IMR-90 (cell line): ENCODE results near the gene ATRN. TPM values are rescaled to one million over a fixed set of nuclear protein-coding genes. Genes with fewer than 3 reads are reported as not detected.

Experiments used
- ATAC-seq: fragments of 200-7000 bp; cut with Tn5 transposase; 2 replicates; pipeline ENCODE4 v1.9.1; 2020; ENCODE audit warnings: low read depth, mild to moderate bottlenecking, moderate library complexity
- BruUV-seq: library from RNA; stranded (reverse); fragments of 400-500 nt; replicated peaks from 2 replicates; lab custom pipeline; 2021; lab: Mats Ljungman, UMichigan
- CTCF ChIA-PET: fragments of 300-600 bp; formaldehyde crosslinking; extraction: SDS; loops from one replicate; lab custom pipeline; 2021; ENCODE audit warnings: antibody characterized with exemption; lab: Yijun Ruan, JAX
- POLR2A ChIA-PET: fragments of 300-600 bp; sonication (Branson Sonifier 250); formaldehyde crosslinking; loops from one replicate; lab custom pipeline; 2022; ENCODE audit warnings: antibody characterized with exemption; ENCODE audit not compliant: unreplicated experiment; lab: Charles Lee
- DNase-seq: peaks from one replicate; pipeline ENCODE4 v3.0.0; 2013
- H2AFZ ChIP-seq: replicated peaks from 2 replicates; pipeline ENCODE3; 2013; ENCODE audit warnings: low read length, mild to moderate bottlenecking; ENCODE audit not compliant: poor library complexity
- H2AK5ac ChIP-seq: 2 replicates; pipeline ENCODE4 v1.6.1; 2013; ENCODE audit warnings: low read depth, low read length, inconsistent platforms
- H2AK9ac ChIP-seq: replicated peaks from 2 replicates; pipeline ENCODE3; 2013; ENCODE audit warnings: mild to moderate bottlenecking, low read depth, low read length, moderate library complexity; ENCODE audit not compliant: poor library complexity
- H2BK120ac ChIP-seq: 2 replicates; pipeline ENCODE4 v1.6.1; 2013; ENCODE audit warnings: low read depth, low read length, inconsistent platforms
- H2BK15ac ChIP-seq: 3 replicates; pipeline ENCODE4 v1.6.1; 2013; ENCODE audit warnings: low read depth, low read length, inconsistent platforms
- H2BK20ac ChIP-seq: 2 replicates; pipeline ENCODE4 v1.6.1; 2013; ENCODE audit warnings: low read depth, mild to moderate bottlenecking, inconsistent platforms, low read length, moderate library complexity
- H2BK5ac ChIP-seq: 2 replicates; pipeline ENCODE4 v1.6.1; 2013; ENCODE audit warnings: mild to moderate bottlenecking, low read depth, low read length, inconsistent platforms; ENCODE audit not compliant: poor library complexity, severe bottlenecking
- H3K14ac ChIP-seq: replicated peaks from 2 replicates; pipeline ENCODE4 v1.6.1; 2013; ENCODE audit warnings: low read depth, low read length, inconsistent platforms
- H3K18ac ChIP-seq: 2 replicates; pipeline ENCODE4 v1.6.1; 2013; ENCODE audit warnings: low read depth, low read length, control low read depth
- H3K23ac ChIP-seq: 2 replicates; pipeline ENCODE4 v1.6.1; 2013; ENCODE audit warnings: low read depth, low read length, inconsistent platforms
- H3K27ac ChIP-seq: 2 replicates; pipeline ENCODE4 v1.5.1; 2013; ENCODE audit warnings: mild to moderate bottlenecking, control low read depth, low read length; ENCODE audit not compliant: insufficient read depth
- H3K27me3 ChIP-seq: 2 replicates; pipeline ENCODE4 v1.6.1; 2013; ENCODE audit warnings: low read length; ENCODE audit not compliant: control insufficient read depth, insufficient read depth
- H3K36me3 ChIP-seq: 2 replicates; pipeline ENCODE4 v1.6.1; 2013; ENCODE audit warnings: low read length, mixed read lengths; ENCODE audit not compliant: control insufficient read depth, insufficient read depth
- H3K4ac ChIP-seq: 2 replicates; pipeline ENCODE4 v1.6.1; 2013; ENCODE audit warnings: low read depth, low read length, inconsistent platforms
- H3K4me1 ChIP-seq: 2 replicates; pipeline ENCODE4 v1.6.1; 2013; ENCODE audit warnings: low read length, mixed read lengths; ENCODE audit not compliant: control insufficient read depth, insufficient read depth
- H3K4me2 ChIP-seq: 2 replicates; pipeline ENCODE4 v1.6.1; 2013; ENCODE audit warnings: low read depth, mild to moderate bottlenecking, control low read depth, low read length, moderate library complexity
- H3K4me3 ChIP-seq: 2 replicates; pipeline ENCODE4 v1.5.1; 2013; ENCODE audit warnings: low read depth, mild to moderate bottlenecking, control low read depth, low read length, moderate library complexity; ENCODE audit not compliant: insufficient read depth
- H3K56ac ChIP-seq: 2 replicates; pipeline ENCODE4 v1.6.1; 2013; ENCODE audit warnings: low read length, inconsistent platforms; ENCODE audit not compliant: insufficient read depth; ENCODE audit errors: extremely low read depth
- H3K79me1 ChIP-seq, 2 experiments: 2 replicates each; pipeline ENCODE4 v1.6.1; 2013; ENCODE audit warnings: low read length in 2 of 2, inconsistent platforms in 1 of 2, low read depth in 1 of 2
- H3K9ac ChIP-seq: 2 replicates; pipeline ENCODE4 v1.6.1; 2013; ENCODE audit warnings: low read depth, low read length, control low read depth
- H3K9me1 ChIP-seq: 2 replicates; pipeline ENCODE4 v1.6.1; 2013; ENCODE audit warnings: low read length, inconsistent platforms; ENCODE audit not compliant: insufficient read depth
- H3K9me3 ChIP-seq: 2 replicates; pipeline ENCODE4 v1.6.1; 2013; ENCODE audit warnings: low read length; ENCODE audit not compliant: control insufficient read depth, insufficient read depth
- H4K20me1 ChIP-seq: 2 replicates; pipeline ENCODE4 v1.6.1; 2013; ENCODE audit warnings: low read length, inconsistent platforms; ENCODE audit not compliant: insufficient read depth
- H4K5ac ChIP-seq: 2 replicates; pipeline ENCODE4 v1.6.1; 2013; ENCODE audit warnings: mild to moderate bottlenecking, low read depth, low read length, control low read depth
- H4K8ac ChIP-seq, 2 experiments: 2 replicates each; pipeline ENCODE4 v1.6.1; 2013; ENCODE audit warnings: low read depth in 2 of 2, low read length in 2 of 2, control low read depth in 1 of 2, inconsistent platforms in 1 of 2
- H4K91ac ChIP-seq: 2 replicates; pipeline ENCODE4 v1.6.1; 2013; ENCODE audit warnings: low read depth, low read length, inconsistent platforms; ENCODE audit not compliant: insufficient read depth
- BHLHE40 ChIP-seq: fragments of 150-350 bp; IDR thresholded peaks from 2 replicates; pipeline ENCODE4 v1.6.1; 2016; ENCODE audit warnings: mild to moderate bottlenecking, low read depth, low read length
- FOS ChIP-seq: fragments of 150-350 bp; IDR thresholded peaks from 2 replicates; pipeline ENCODE4 v1.6.1; 2016; ENCODE audit warnings: low read depth, low read length
- RAD21 ChIP-seq: IDR thresholded peaks from 2 replicates; pipeline ENCODE4 v1.6.1; 2012; ENCODE audit warnings: low read length, improper control_type of control experiment
- RFX5 ChIP-seq: IDR thresholded peaks from 2 replicates; pipeline ENCODE4 v1.8.0; 2012; ENCODE audit warnings: low read depth, mild to moderate bottlenecking, low read length, moderate library complexity
- WGBS, 2 experiments: methylation state at CpG; one replicate each; pipeline versions ENCODE4 v1.1.5 to v1.1.7; 2013; ENCODE audit warnings: missing lambda C conversion rate in 2 of 2; ENCODE audit not compliant: insufficient read length in 1 of 2; ENCODE audit errors: extremely low coverage in 2 of 2; 5-methylcytosine and 5-hydroxymethylcytosine counted together
- dilution Hi-C: fragments of 300-500 bp; cut with HindIII; formaldehyde crosslinking; loops from one replicate; pipeline ENCODE4 v1.14.3; 2018; ENCODE audit warnings: low sequenced_read_pairs; ENCODE audit not compliant: unreplicated experiment
- in situ Hi-C: fragments of 300-500 bp; cut with MboI; formaldehyde crosslinking; loops from 3 replicates; pipeline ENCODE4 v1.14.3; 2019; ENCODE audit warnings: low sequenced_read_pairs, inconsistent platforms, mixed read lengths
- intact Hi-C: fragments of 100-400 bp; cut with micrococcal nuclease; formaldehyde crosslinking; loops from 2 replicates; pipeline ENCODE4 v1.10.0; 2022
- polyA plus RNA-seq, 3 experiments: library from polyadenylated mRNA; depleted of rRNA; stranded (reverse); fragments of >200 nt; gene quantifications; 2 replicates each; pipeline ENCODE4 v1.2.3, GENCODE V29; 2012; ENCODE audit warnings: low replicate concordance in 1 of 3
- total RNA-seq: library from RNA; depleted of rRNA; stranded (reverse); fragments of >200 nt; gene quantifications from 2 replicates; pipeline ENCODE4 v1.2.3, GENCODE V29; 2012
- TF ChIP-seq, protein P1 (sequence below): fragments of 150-350 bp; IDR thresholded peaks from 2 replicates; pipeline ENCODE4 v1.6.1; 2016; ENCODE audit warnings: low read depth, mild to moderate bottlenecking, low read length, moderate library complexity, borderline replicate concordance
- TF ChIP-seq, protein P2 (sequence below): fragments of 150-350 bp; IDR thresholded peaks from 2 replicates; pipeline ENCODE4 v1.6.1; 2017; ENCODE audit warnings: mild to moderate bottlenecking, antibody characterized with exemption, low read length, low read depth

The ATRN gene
- total and polyA plus RNA-seq, 2 of the 4 experiments (the other 2 are of a cell fraction), result 32.3 to 46.2 TPM

GRCh38 chr20:3572151-3572550, 101.3 kb downstream of the ATRN start:
- Histone ChIP-seq H3K27ac (no peak overlapping the region), H3K56ac (no peak overlapping the region), H4K8ac (no peak overlapping the region), H3K27me3 (no peaks in the 10 kb centered on the region), H2AK5ac (no peak overlapping the region), H4K91ac (no peak overlapping the region), H2AK9ac (no peak overlapping the region), H3K9ac (no peak overlapping the region), H3K18ac (no peak overlapping the region), H4K5ac (no peak overlapping the region), H3K36me3 (peaks cover 10% of the 10 kb centered on the region), H3K9me3 (no peaks in the 10 kb centered on the region), H3K23ac (no peak overlapping the region), H3K14ac (no peak overlapping the region), H2BK15ac (no peak overlapping the region), H3K4me2 (no peak overlapping the region), H3K4me1 (no peaks in the 10 kb centered on the region), H2BK5ac (no peak overlapping the region), H3K4ac (no peak overlapping the region), H3K79me1 (peaks cover 4 to 8% of the 10 kb centered on the region in 2 experiments; a peak in 2 of 4 replicates), H2BK20ac (no peak overlapping the region), H4K20me1 (no peaks in the 10 kb centered on the region), H2AFZ (no peak overlapping the region), H3K9me1 (no peaks in the 10 kb centered on the region), H2BK120ac (no peak overlapping the region), H3K4me3 (no peak overlapping the region)
- WGBS, 2 experiments, result no CpG with 5 or more reads among the region's 1 CpG
- intact Hi-C loops, result no loop called here
- no peak for TF ChIP-seq BHLHE40
- TF ChIP-seq, protein P1, sequence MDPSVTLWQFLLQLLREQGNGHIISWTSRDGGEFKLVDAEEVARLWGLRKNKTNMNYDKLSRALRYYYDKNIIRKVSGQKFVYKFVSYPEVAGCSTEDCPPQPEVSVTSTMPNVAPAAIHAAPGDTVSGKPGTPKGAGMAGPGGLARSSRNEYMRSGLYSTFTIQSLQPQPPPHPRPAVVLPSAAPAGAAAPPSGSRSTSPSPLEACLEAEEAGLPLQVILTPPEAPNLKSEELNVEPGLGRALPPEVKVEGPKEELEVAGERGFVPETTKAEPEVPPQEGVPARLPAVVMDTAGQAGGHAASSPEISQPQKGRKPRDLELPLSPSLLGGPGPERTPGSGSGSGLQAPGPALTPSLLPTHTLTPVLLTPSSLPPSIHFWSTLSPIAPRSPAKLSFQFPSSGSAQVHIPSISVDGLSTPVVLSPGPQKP, result no peak
- TF ChIP-seq FOS, result no peak
- no peak for TF ChIP-seq RAD21
- no peak for TF ChIP-seq RFX5
- TF ChIP-seq, protein P2, sequence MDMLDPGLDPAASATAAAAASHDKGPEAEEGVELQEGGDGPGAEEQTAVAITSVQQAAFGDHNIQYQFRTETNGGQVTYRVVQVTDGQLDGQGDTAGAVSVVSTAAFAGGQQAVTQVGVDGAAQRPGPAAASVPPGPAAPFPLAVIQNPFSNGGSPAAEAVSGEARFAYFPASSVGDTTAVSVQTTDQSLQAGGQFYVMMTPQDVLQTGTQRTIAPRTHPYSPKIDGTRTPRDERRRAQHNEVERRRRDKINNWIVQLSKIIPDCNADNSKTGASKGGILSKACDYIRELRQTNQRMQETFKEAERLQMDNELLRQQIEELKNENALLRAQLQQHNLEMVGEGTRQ, result no peak
- no TSS peak for BruUV-seq
- in situ Hi-C loops, result no loop called here
- ChIA-PET CTCF (interaction anchor here (4.0 kb wide), 1 partner anchor 8 kb away, joined by 19 read pairs; no protein-coding TSS in a partner anchor), POLR2A (no interaction called here)
- DNase-seq, result peak; percentile 36
- dilution Hi-C loops, result no loop called here
- ATAC-seq, result peak; percentile 49; the same call in 1 of the 2 replicates
